GM19463 (cell line): ENCODE measurements around the gene NDUFC2.
"Not testable (repeated sequence)": the region's sequence is repeated elsewhere in the genome, so short reads cannot be mapped to it uniquely, and the experiment has no call there.

ENCODE experiments used
- ATAC-seq: cut with Tn5 transposase; IDR thresholded peaks from one replicate; pipeline ENCODE4 v1.9.1; 2021; ENCODE audit warnings: mild to moderate bottlenecking, moderate library complexity; ENCODE audit not compliant: unreplicated experiment

The NDUFC2 gene

GRCh38 chr11:78079232-78080083 is at the start of gene NDUFC2:
NDUFC2 (minus strand) TSS chr11:78079862; CDS start chr11:78079744, 118 bp downstream.
- ATAC-seq, result peak; percentile 92

- no peak for ATAC-seq
Measured at GRCh38 chr11:78127403-78127802, 47.7 kb upstream of the NDUFC2 start.

- peak; percentile 70 for ATAC-seq
Measured at GRCh38 chr11:78112582-78113275, 33.1 kb upstream of the NDUFC2 start.

GRCh38 chr11:78111298-78111697 is 31.6 kb upstream of the NDUFC2 start:
- no peak for ATAC-seq

- no peak for ATAC-seq
Measured at GRCh38 chr11:78110830-78111229, 31.2 kb upstream of the NDUFC2 start.

GRCh38 chr11:78110351-78110750 is 30.7 kb upstream of the NDUFC2 start:
- no peak for ATAC-seq

GRCh38 chr11:78109081-78110015 is 29.7 kb upstream of the NDUFC2 start:
- no peak for ATAC-seq

GRCh38 chr11:78100676-78101472 is 21.2 kb upstream of the NDUFC2 start:
- no peak for ATAC-seq

- no peak for ATAC-seq
Measured at GRCh38 chr11:78100261-78100660, 20.6 kb upstream of the NDUFC2 start.

- ATAC-seq, result no peak
Measured at GRCh38 chr11:78099666-78100065, 20.0 kb upstream of the NDUFC2 start.

- no peak for ATAC-seq
Measured at GRCh38 chr11:78097666-78098385, 18.2 kb upstream of the NDUFC2 start.

GRCh38 chr11:78094250-78094649 is 14.6 kb upstream of the NDUFC2 start:
- no peak for ATAC-seq

- not testable (repeated sequence) for ATAC-seq
Measured at GRCh38 chr11:78086521-78087074, 6.9 kb upstream of the NDUFC2 start.

- no peak for ATAC-seq
Measured at GRCh38 chr11:78085972-78086371, 6.3 kb upstream of the NDUFC2 start.

- not testable (repeated sequence) for ATAC-seq
Measured at GRCh38 chr11:78084506-78084905, 4.8 kb upstream of the NDUFC2 start.

GRCh38 chr11:78083021-78083420 is 3.4 kb upstream of the NDUFC2 start:
- no peak for ATAC-seq

GRCh38 chr11:78082146-78082545 is 2.5 kb upstream of the NDUFC2 start:
- ATAC-seq, result no peak

GRCh38 chr11:78081583-78081982 is 1.9 kb upstream of the NDUFC2 start:
- no peak for ATAC-seq

- no peak for ATAC-seq
Measured at GRCh38 chr11:78080818-78081495, 1.3 kb upstream of the NDUFC2 start.
